ENCODE results near the gene TRIM44.

TRIM44 gene

DNA sequence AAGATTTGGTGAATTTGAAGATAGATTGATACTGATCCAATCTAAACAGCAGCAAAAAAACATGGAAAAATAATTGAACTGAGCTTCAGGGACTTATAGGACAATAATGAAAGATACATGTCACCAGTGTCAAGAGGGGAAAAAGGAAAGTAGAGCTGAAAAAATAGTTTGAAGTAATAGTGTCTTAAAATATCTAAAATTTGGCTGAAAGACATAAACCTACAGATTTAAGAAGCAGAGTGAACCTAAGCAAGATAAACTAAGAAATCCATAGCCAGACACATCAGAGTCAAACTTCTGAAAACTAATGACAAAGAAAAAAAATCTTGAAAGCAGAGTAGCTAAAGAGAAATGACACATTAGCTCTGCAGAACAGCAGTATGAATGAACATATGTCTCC is 67.7 kb downstream of the TRIM44 start:
- TF ChIP-seq, protein P1, sequence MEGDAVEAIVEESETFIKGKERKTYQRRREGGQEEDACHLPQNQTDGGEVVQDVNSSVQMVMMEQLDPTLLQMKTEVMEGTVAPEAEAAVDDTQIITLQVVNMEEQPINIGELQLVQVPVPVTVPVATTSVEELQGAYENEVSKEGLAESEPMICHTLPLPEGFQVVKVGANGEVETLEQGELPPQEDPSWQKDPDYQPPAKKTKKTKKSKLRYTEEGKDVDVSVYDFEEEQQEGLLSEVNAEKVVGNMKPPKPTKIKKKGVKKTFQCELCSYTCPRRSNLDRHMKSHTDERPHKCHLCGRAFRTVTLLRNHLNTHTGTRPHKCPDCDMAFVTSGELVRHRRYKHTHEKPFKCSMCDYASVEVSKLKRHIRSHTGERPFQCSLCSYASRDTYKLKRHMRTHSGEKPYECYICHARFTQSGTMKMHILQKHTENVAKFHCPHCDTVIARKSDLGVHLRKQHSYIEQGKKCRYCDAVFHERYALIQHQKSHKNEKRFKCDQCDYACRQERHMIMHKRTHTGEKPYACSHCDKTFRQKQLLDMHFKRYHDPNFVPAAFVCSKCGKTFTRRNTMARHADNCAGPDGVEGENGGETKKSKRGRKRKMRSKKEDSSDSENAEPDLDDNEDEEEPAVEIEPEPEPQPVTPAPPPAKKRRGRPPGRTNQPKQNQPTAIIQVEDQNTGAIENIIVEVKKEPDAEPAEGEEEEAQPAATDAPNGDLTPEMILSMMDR (IDR thresholded peaks at IDR 0.05) = no peak

DNA sequence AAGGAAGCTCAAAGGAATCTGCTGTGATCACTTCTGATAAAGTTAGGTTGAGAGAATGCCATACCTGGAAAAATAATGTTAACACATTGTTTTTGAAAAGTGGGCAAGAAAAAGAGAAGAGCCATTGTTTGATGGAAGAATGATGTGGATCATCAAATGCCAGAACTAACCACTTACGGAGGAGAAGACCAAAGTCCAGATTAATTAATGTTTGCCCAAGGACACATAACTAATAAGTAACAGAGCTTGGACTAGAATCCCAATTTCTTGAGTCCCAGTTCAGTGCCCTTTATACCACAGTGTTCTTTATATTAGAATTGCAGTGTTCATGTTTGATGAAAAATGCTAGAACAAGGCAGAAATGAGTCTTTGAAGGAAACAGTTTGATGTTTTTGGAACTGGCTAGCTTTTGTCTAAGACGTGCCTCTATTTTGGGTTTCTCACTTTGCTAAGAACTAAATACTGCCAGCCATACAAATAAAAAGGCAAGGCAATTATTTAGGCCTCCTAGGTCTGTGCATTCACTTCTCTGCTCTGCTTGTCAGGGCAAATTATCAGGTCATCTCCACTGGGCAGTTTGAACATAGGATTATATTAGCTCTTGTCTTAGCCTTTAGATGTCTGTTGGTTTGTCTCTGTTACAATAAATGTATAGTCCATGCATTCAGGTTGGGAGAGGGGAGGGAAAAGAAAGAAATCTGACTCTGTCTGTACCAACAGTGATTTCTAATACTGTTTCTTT is 72.3 kb downstream of the TRIM44 start:
- TF ChIP-seq, protein P1 (IDR thresholded peaks at IDR 0.05) = no peak

DNA sequence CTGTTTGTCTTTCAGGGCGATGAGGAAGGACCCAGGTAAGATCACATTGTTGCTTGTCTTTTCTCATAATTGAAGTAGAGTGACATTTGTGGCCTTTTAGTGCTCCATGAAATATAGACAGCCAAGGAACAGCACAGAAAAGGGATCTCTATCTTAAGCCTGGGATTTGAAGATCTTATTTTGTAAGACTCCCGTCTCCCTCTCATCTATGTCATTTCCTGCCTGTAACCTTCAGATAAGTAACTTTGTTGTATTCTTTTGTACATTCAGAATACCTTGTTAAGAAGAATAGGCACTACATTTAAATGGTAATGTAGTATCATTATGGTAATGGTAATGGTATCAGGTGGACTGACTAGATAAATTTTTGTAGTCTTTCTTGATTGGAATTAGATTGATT is 72.8 kb downstream of the TRIM44 start:
- TF ChIP-seq, protein P1 (IDR thresholded peaks at IDR 0.05) = no peak

DNA sequence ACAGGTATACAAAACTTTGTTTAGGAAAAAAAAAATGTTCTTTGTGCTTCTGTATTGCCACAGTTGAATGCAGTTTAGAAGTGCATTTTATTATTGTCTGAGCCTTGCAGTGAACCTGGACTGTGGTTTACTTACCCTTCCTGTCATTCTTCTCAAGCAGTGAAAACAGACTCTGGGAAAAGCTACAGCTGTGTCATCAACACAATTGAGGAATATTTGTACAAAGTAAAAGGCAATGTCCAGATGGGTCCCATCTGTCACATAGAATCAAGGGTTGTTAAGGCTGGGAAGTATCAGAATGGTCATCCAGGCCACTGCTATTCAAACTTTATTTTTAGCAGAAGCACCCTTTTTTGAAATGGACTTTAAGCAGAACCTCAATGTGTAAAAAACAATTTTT is 73.3 kb downstream of the TRIM44 start:
- TF ChIP-seq, protein P1 (IDR thresholded peaks at IDR 0.05) = no peak

DNA sequence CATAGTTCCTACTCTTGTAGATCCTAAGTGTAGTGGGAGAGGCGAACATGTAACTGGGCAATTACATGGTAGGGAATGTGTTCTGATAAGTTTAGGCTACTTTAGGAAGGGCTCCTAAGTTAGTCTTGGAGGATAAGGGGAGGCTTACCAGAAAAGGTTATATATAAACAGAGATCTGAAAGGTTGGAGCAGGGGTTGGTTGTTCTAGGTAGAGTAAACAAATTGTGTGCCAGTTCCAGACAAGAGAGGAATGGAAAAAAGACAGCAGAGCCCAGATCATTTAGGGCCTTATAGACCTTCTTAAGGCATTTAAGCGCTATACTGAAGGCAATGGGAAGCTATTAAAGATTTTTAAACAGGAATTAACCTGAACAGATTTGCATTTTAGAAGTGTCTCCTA is 74.4 kb downstream of the TRIM44 start:
- TF ChIP-seq, protein P1 (IDR thresholded peaks at IDR 0.05) = no peak

DNA sequence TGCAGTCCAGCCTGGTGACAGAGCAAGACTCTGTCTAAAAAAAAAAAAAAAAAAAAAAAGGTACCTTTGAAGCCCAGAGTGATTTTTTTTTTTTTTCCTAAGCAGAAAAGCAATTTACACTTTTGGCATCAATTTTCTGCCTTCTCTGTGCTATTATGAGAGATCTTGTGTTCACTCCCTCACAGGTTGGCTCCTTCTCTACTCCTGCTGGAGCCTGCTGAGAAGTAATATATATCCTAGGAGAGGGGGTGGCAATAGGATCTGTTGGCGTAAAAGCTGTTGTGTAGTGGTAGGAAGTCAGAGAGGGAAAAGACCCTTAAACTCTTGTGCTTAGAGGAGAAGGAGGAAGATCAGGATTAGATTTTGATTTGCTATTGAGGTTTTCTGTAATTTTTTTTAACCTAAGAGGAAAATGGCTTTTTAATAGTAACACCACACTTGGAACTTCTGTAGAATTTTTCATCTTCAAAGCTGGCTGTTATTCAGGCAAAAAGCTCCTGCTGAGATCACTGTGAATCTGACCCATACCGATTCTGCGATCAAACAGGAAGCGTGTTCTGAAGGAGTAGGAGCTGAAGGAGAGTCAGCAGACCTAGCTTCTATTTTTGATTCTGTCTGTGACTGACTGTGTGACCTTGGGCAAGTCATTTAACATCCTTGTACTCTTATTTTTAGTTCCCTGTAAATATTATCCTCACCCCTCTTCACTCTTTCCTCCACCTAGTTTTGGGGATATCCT is 77.7 kb downstream of the TRIM44 start:
- TF ChIP-seq, protein P1 (IDR thresholded peaks at IDR 0.05) = no peak

DNA sequence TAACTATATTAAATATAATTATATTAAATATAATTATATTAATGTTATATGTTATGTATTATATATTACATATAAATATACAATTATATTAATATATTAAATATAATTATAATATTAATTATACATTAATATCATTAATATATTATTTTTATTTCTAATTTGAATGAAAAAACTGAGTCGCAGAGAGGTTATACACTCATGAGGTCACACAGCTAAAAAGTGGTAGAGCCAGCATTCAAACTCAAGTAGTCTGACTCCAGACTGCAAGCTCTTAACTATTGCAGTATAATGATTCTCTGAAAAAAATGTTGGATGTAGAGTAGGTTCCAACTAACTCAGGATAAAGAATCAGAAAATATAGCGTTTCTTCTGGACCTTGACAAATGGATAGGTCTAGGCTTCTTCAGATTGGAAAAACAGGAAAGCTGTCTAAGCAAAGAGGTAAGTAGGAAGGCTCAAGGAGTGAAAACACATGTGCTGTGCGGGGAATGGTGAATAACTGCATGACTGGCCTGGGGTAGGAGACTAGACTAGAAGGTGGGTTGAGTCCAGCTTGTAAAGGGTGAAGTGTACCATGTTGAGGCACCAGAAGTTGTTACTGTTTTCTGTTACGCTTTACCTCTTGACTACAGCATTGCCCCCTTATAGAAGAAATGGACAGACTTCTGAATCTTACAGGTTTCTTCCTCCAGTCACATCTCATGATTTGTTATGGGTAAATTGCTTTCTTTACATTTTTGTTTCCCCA is 80.3 kb downstream of the TRIM44 start:
- TF ChIP-seq, protein P1 (IDR thresholded peaks at IDR 0.05) = no peak
